ENCODE results near the gene PTPN5. TPM values are rescaled to one million over a fixed set of nuclear protein-coding genes. Genes with fewer than 3 reads are reported as not detected.
"Not testable (repeated sequence)": the region's sequence is repeated elsewhere in the genome, so short reads cannot be mapped to it uniquely, and the experiment has no call there.

Gene PTPN5
- total RNA-seq, 4 donors from 2014 or later, result 0.15 to 0.51 (median 0.39) TPM

DNA sequence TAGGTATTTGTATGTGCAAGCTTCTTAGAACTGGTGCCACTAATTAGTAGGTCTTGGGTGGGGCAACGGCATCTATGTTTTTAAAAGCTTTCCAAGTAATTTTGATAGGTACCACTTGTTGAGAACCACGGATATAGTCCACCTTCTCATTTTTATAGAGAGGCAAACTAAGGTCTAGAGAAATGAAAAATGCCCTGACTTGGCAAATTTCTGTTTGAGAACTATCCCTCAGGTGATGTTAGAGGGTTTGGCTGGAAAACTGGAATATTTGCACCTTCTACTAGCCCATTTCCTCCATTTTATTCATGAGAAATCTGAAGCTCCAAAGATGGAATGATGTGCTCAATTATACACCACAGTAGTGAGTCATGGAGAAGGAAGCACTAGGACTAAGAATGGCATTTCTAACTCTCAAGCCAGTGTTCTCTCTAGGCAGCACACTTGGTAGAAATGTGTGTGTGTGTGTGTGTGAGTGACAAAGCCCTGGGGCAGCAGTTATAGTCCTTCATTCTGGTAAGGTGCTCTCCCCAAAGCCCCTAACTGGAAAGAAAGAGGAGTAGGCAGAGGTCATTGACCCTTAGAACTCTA lies 94.9 kb downstream of the PTPN5 start:
- Histone ChIP-seq H3K27me3 (no peaks in the 10 kb centered on the region), H3K9me3 (no peaks in the 10 kb centered on the region), H3K27ac (peak overlapping the region in 1 of 4 donors; percentile 86), H3K4me3 (no peak overlapping the region), H3K4me1 (peaks cover 8% of the 10 kb centered on the region in 2 donors), H3K36me3 (peaks cover 0 to 7% of the 10 kb centered on the region in 2 donors)
- ATAC-seq, result no peak
- intact Hi-C loops (cut with DNase I; ENCODE audit: low total_unique reads) (loop anchor here (10.0 kb wide), 1 partner anchor 682 kb away; the partner anchor contains the start of gene SERGEF), in situ Hi-C loops (cut with MboI; ENCODE audit: low sequenced_read_pairs in 4 of 4) (loop anchor here in 1 of 4 donors (10.0 kb wide), 1 partner anchor 62 kb away; the partner anchor contains the start of gene SPTY2D1)
- no peak for DNase-seq
- TF ChIP-seq, protein P1, sequence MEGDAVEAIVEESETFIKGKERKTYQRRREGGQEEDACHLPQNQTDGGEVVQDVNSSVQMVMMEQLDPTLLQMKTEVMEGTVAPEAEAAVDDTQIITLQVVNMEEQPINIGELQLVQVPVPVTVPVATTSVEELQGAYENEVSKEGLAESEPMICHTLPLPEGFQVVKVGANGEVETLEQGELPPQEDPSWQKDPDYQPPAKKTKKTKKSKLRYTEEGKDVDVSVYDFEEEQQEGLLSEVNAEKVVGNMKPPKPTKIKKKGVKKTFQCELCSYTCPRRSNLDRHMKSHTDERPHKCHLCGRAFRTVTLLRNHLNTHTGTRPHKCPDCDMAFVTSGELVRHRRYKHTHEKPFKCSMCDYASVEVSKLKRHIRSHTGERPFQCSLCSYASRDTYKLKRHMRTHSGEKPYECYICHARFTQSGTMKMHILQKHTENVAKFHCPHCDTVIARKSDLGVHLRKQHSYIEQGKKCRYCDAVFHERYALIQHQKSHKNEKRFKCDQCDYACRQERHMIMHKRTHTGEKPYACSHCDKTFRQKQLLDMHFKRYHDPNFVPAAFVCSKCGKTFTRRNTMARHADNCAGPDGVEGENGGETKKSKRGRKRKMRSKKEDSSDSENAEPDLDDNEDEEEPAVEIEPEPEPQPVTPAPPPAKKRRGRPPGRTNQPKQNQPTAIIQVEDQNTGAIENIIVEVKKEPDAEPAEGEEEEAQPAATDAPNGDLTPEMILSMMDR (IDR thresholded peaks at IDR 0.05 in 4 of 5, conservative IDR thresholded peaks at IDR 0.05 in 1 of 5), result no peak
- TF ChIP-seq POLR2A (IDR thresholded peaks at IDR 0.05), result no peak

DNA sequence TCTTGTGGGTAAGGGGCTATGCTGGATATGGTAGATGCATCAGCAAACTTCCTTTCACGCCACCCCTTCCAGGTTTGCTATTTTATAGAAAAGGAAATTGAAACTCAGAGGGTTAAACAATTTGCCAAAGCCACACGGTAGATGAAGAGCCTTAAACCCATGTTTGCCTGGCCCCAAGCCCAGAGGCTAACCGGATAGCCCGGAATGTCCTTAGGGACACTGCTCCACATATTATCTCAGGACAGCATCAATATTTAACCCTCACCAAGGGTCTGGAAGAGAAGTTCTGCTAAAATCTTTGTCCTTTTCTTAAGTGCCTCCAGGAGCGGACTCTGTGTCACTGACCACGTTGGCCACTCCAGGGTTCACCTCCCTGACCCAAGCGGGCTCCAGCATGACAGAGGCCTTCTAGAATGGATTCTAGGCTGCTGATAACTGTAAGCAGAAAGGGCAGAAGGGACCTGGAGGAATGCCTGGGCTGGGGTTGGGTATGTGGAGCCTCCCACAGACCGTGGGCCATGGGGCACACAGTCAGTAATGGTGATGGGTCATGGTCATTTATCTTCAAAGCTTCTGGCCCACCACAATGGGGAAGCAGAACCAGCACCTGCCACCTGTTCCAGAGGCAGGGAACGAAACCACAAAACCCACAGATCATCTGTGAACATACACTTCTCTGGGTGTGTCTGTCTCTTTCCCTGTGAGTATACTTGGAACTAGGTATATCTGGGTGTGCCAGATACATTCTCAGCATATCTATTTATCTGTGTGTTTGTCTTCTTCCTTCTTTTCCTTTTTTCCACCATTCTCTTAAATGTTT lies 98.4 kb downstream of the PTPN5 start:
- Histone ChIP-seq H3K9me3 (no peaks in the 10 kb centered on the region), H3K4me3 (no peak overlapping the region), H3K4me1 (no peaks in the 10 kb centered on the region), H3K36me3 (no peaks in the 10 kb centered on the region), H3K27ac (no peak overlapping the region), H3K27me3 (no peaks in the 10 kb centered on the region)
- ATAC-seq (no peak), DNase-seq (no peak)
- no peak for TF ChIP-seq POLR2A (IDR thresholded peaks at IDR 0.05)
- TF ChIP-seq, protein P1 (IDR thresholded peaks at IDR 0.05 in 4 of 5, conservative IDR thresholded peaks at IDR 0.05 in 1 of 5), result no peak
- intact Hi-C loops (cut with DNase I; ENCODE audit: low total_unique reads), result loop anchor here (10.0 kb wide), 1 partner anchor 678 kb away; the partner anchor contains the start of gene SERGEF
- in situ Hi-C loops (cut with MboI; ENCODE audit: low sequenced_read_pairs in 4 of 4), result loop anchor here in 1 of 4 donors (10.0 kb wide), 1 partner anchor 58 kb away; the partner anchor contains the start of gene SPTY2D1

DNA sequence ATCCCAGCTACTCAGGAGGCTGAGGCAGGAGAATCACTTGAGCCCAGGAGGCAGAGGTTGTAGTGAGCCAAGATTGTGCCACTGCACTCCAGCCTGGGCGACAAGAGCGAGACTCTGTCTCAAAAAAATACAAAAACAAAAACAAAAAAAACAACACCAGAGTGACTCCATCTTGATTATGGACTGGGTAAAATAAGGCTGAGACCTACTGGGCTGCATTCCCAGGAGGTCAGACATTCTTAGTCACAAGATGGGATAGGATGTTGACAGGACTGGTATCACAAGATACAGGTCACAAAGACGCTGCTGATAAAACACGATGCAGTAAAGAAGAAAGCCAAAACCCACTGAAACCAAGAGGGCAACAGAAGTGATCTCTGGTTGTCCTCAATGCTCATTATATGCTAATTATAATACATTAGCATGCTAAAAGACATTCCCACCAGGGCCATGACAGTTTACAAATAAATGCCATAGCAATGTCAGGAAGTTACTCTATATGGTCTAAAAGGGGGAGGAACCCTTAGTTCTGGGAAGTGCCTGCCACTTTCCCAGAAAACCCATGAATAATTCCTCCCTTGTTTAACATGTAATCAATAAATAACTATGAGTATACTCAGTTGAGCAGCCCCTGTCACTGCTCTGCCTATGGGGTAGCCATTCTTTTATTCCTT lies 100.0 kb downstream of the PTPN5 start:
- not testable (repeated sequence) for DNase-seq, H3K27me3 ChIP-seq, H3K36me3 ChIP-seq, H3K4me3 ChIP-seq, ATAC-seq, H3K4me1 ChIP-seq, H3K9me3 ChIP-seq, H3K27ac ChIP-seq
- intact Hi-C loops (cut with DNase I; ENCODE audit: low total_unique reads), result loop anchor here (10.0 kb wide), 1 partner anchor 677 kb away; the partner anchor contains the start of gene SERGEF
- in situ Hi-C loops (cut with MboI; ENCODE audit: low sequenced_read_pairs in 4 of 4), result loop anchor here in 1 of 4 donors (10.0 kb wide), 1 partner anchor 57 kb away; the partner anchor contains the start of gene SPTY2D1

DNA sequence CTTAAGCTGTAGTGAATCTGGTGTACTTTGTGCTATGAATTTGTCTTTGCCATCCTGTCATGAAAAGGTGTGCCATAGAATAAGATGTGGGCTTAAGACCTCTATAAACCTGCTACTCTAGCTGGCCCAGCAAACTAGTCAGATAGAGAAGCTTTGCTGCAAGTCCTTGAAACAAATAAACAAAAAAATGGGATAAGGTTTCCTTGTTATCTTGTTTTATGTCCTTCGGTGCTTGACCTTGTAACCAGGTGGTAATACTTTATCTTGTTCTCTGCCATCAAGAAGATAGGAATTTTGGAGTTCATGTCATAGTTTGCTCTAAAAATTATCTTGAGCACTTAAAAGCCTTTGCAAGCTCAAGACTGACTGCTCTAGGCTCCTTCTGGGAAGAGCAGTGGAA lies 107.3 kb downstream of the PTPN5 start:
- no peaks in the 10 kb centered on the region for H3K36me3 ChIP-seq
- H3K27me3 ChIP-seq, result no peaks in the 10 kb centered on the region
- no peak overlapping the region for H3K4me3 ChIP-seq
- ATAC-seq, result no peak
- no peaks in the 10 kb centered on the region for H3K9me3 ChIP-seq
- DNase-seq, result no peak
- intact Hi-C loops (cut with DNase I; ENCODE audit: low total_unique reads), result no loop called here
- H3K4me1 ChIP-seq, result no peaks in the 10 kb centered on the region
- in situ Hi-C loops (cut with MboI; ENCODE audit: low sequenced_read_pairs in 4 of 4), result loop anchor here in 1 of 4 donors (10.0 kb wide), 1 partner anchor 61 kb away; no protein-coding TSS in a partner anchor
- no peak for TF ChIP-seq POLR2A (IDR thresholded peaks at IDR 0.05)
- H3K27ac ChIP-seq, result no peak overlapping the region

DNA sequence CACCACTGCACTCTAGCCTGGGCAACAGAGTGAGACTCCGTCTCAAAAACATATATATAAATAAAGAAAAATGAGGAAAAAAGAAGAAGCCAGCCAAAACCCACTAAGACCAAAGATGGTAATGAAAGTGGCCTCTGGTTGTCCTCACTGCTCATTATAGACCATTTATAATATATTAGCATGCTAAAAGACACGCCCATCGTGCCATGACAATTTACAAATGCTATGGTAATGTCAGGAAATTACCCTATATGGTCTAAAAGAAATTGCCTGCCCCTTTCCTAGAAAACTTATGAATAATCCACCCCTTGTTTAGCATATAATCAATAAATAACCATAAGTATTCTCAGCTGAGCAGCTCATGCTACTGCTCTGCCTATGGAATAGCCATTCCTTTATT lies 109.1 kb downstream of the PTPN5 start:
- H3K4me3 ChIP-seq, result no peak overlapping the region
- ATAC-seq (no peak), DNase-seq (no peak)
- no peak for TF ChIP-seq POLR2A (IDR thresholded peaks at IDR 0.05)
- in situ Hi-C loops (cut with MboI; ENCODE audit: low sequenced_read_pairs in 4 of 4) (loop anchor here in 1 of 4 donors (10.0 kb wide), 1 partner anchor 62 kb away; no protein-coding TSS in a partner anchor), intact Hi-C loops (cut with DNase I; ENCODE audit: low total_unique reads) (no loop called here)
- no peaks in the 10 kb centered on the region for H3K9me3 ChIP-seq
- no peak overlapping the region for H3K27ac ChIP-seq
- H3K27me3 ChIP-seq, result no peaks in the 10 kb centered on the region
- H3K36me3 ChIP-seq, result no peaks in the 10 kb centered on the region
- H3K4me1 ChIP-seq, result no peaks in the 10 kb centered on the region

DNA sequence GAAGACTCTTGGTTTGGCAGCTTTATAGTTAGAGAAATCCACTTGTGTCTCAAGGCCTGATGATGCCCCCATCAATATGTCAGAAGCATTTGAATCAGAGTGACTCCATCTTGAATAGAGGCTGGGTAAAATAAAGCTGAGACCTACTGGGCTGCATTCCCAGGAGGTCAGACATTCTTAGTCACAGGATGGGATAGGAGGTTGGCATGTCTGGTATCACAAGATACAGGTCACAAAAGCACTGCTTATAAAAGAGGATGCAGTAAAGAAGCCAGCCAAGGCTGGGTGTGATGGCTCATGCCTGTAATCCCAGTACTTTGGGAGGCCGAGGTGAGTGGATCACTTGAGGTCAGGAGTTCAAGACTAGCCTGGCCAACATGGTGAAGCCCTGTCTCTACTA lies 109.6 kb downstream of the PTPN5 start:
- intact Hi-C loops (cut with DNase I; ENCODE audit: low total_unique reads); H3K9me3 ChIP-seq; H3K36me3 ChIP-seq; H3K27ac ChIP-seq; H3K27me3 ChIP-seq; H3K4me3 ChIP-seq; ATAC-seq; H3K4me1 ChIP-seq; DNase-seq: not testable (repeated sequence)
- in situ Hi-C loops (cut with MboI; ENCODE audit: low sequenced_read_pairs in 4 of 4), result loop anchor here in 1 of 4 donors (10.0 kb wide), 1 partner anchor 63 kb away; no protein-coding TSS in a partner anchor

Other genes with a start within 250 kb of the PTPN5 start
- gene UEVLD, start 203.1 kb downstream of the PTPN5 start, total RNA-seq, result 10 to 100 TPM; 27.4 to 58.8 (median 30.3) TPM
- gene MISFA, start 192.0 kb downstream of the PTPN5 start, total RNA-seq, result 10 to 100 TPM in 1 of 4 donors, 1 to 10 TPM in 2, not detected in 1; 4.5 to 14.1 (median 4.5) TPM
- 10 to 100 TPM; 13.3 to 21.7 (median 17.7) TPM for gene SPTY2D1, start 157.5 kb downstream of the PTPN5 start, total RNA-seq
- 1 to 10 TPM; 1.7 to 3.6 (median 2.8) TPM for gene TMEM86A, start 93.0 kb downstream of the PTPN5 start, total RNA-seq
- gene IGSF22, start 65.6 kb downstream of the PTPN5 start, total RNA-seq, result not detected
- not detected for gene MRGPRX1, start 147.6 kb upstream of the PTPN5 start, total RNA-seq